Germinal center (tissue), 1 donor: ENCODE measurements around the gene FRMD8.
A peak's percentile ranks its signal among the peaks of the same experiment; 100 is the strongest.

Experiments used
- DNase-seq: peaks from one replicate; pipeline ENCODE4 v3.0.0; 2012; ENCODE audit warnings: mixed read lengths, low spot score

Gene FRMD8

GRCh38 chr11:65376138-65376713, 10.2 kb upstream of the FRMD8 start:
- DNase-seq = no peak

- no peak for DNase-seq
Observed at GRCh38 chr11:65377036-65377435, 9.4 kb upstream of the FRMD8 start.

- DNase-seq = no peak
Observed at GRCh38 chr11:65377777-65378176, 8.7 kb upstream of the FRMD8 start.

GRCh38 chr11:65378208-65378927, 8.1 kb upstream of the FRMD8 start:
- DNase-seq = no peak

DNA sequence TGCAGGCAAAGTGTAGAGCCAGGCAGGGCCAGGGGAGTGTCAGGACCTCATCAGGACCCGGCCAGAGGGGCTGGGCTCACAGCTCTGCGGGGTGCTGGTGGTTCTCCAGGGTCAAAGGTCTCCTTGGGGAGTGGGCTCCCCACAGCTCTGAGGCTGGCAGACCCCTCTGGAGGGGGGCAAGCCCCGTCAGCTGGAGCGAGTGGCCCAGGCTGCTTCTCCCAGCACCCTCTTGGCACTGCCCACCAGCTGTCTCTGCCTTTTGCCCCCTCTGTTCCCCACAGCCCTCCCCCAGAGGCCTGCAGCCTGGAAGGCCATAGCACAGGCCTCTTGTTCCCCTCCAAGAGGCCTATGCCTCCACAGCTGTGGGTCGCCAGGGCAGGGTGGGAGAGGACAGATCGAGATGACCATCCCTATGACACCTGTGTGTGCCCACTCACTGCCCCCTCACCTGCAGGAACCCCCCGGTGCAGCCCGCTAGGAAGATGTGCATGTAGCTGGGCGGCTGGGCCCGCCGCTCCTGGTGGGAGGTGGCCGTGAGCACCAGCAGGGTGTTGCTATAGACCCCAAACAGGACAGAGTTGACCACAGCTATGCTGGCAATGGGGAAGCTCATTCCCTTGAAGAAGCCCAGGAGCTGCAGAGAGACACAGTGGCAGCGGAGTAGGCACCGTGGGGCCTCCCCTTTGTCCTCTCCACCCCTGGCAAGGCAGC, 7.4 kb upstream of the FRMD8 start:
- DNase-seq = no peak

DNA sequence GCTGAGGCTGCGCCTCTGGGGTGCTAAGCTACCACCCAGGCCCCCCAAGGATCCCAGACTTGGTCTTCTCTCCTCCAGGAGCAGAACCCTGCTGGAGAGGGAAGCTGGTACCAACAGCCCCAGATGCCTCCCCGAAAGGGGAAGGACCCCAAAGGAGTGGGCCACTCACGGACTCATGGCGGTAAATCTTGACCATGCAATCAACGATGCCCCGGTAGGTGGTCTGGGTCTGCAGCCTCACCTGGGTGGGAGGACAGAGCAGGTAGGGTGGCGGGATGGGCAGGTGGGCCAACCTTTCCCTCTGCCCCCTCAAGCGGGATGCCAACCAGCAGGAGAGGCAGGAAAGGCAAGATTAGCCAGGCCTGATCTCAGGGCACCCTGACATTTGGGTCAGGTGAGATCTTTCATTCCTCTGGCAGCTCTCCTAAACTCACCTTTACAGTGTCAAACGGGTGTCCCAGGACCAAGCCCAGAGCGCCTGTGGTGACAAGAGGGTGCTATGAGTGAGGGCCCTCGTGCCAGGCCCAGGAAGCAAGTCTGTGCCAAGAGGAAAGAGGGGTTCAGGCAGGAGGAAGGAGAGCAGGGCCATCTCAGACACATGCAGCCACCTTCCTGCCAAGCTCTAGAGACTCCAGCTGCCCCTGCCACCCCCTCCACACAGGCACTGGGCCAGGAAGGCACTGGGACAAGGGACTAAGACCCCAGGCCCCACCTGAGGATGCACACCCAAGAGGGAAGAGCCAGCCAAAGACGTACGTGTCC, 6.6 kb upstream of the FRMD8 start:
- DNase-seq = no peak

DNA sequence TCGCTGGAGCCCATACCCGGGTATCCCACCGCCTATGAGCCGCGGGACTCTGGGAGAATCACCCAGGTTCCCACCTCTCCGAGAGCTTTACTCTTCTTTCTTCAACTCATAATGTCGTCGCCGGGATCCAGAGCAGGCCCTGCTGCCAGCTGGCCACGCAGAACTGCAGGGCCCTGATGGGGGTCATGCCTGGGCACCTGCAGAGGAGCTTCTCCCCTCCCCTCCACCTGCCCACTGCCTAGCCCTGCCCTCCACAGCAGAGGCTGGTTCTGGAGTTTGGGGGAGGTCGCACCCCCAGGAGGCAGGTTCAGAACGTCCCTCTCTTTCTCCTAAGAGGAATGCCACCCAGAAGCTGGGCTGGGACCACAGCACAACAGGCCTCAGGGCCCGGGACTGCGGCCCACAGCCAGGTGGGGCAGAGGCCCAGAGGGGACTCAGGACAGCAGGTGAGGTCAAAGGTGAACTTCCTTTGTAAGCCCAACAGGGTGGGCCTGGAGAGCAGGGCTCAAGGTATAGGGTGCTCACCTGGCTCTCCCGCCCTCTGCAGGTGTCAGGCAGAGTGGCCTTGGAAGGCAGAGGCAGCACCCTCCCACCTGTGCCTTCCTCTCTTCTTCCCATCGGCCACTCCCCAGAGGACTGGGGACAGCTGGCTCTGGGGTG, 5.8 kb upstream of the FRMD8 start:
- DNase-seq = no peak

GRCh38 chr11:65381716-65382032, 4.8 kb upstream of the FRMD8 start:
- no peak for DNase-seq

GRCh38 chr11:65382033-65382803, 4.2 kb upstream of the FRMD8 start, which contains the start of gene SLC25A45:
TSS of gene SLC25A45 (minus strand) at chr11:65382646. CDS start at chr11:65381951, 695 bp downstream.
- peak; percentile 75 for DNase-seq

DNA sequence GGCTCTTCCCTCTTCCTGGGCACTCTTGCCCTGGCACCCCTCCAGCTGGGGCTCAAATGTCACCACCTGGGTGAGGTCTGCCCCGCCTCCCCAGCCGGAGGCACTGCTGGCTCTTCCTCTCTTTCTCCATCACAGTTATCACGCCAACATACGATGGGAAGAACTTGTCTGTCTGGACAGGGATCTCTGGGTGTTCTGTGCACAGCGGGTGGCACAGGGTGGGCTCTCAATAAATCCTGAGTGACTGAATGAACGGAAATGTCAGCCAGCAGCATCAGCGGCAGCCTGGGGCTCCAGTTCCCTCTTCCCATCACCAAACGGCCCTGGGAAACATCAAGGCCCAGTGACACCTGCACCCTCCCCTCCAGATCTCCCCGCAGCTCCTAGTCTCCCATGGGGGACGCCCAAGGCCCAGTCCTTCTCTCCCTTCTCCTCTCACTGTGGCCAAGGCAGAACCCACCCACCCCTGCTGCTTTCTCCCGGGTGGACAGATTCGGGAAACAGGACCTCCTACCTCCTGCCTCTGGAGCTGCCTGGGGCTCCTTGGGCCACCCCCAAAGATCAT, 3.6 kb upstream of the FRMD8 start:
- DNase-seq = no peak

DNA sequence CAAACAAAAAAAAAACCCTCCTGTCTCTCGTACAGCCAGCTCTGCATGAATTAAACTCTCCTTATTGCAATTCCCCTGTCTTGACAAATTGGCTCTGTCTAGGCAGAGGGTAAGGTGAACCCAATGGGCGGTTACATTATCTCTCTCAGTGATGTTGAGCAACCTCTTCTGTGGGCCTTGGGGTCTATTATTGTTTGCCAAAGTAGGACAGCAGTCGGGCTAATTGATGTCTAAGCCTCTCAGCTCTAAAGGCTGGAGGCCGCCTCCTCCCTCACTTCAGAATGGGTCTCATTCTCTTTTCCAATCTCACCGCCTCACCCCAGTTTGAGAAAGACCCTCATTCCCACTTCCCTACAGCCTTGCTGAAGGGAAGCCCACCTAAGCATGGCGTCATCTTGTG, 2.7 kb upstream of the FRMD8 start:
- no peak for DNase-seq

GRCh38 chr11:65384301-65384889, 2.0 kb upstream of the FRMD8 start:
- DNase-seq = no peak

DNA sequence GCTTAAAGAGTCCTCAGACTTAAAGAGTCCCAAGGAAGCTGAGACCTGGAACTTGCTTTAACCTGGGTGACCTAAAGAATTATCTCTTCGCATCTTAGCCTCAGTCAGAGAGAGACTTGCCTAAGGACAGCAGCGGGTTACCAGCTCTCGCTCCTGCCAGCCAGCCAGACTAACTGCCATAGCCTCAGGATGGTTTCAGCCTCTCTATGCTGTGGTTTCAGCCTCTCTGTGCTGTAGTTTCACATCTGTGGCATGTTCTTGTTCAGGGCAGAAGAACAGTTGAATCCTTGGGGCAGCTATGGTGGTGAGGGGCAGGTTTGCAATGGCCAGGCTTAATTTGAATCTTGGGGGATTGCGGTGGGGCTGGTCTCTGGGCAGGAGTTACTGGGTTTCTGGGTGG, 2.3 kb downstream of the FRMD8 start:
- no peak for DNase-seq

DNA sequence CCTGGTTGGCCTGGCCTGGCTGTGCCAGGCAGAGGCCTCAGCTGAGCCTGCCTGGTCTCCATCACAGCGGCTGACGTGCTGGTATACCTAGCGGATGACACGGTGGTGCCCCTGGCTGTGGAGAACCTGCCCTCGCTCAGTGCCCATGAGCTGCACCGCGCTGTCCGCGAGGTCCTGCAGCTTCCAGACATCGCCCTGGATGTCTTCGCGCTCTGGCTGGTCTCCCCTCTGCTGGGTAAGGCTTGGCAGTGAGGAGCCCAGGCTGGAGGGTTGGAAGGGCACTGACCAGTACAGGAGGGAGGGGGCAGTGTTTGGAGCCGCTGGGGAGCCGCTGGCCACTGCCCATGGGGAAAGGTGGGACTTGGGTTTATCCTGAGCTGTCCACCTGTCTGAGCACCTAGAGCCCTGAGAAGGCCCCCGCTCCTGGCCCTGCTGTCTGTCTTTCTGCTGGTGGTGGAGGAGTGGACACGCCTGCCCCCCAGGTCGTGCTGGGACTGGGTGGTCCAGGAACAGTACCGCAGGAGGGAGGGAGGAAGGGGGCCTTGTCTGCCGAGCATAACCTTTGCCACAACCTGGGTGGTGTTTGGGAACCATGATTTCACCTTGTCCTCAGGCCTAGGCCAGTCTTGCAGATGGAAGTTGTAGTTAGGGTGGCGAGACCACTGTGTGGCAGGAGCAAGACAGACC, 3.0 kb downstream of the FRMD8 start:
- no peak for DNase-seq

GRCh38 chr11:65390099-65390941, 3.9 kb downstream of the FRMD8 start:
- no peak for DNase-seq

- DNase-seq = no peak
Observed at GRCh38 chr11:65390996-65391395, 4.6 kb downstream of the FRMD8 start.

GRCh38 chr11:65392186-65392829, 5.9 kb downstream of the FRMD8 start:
- DNase-seq = no peak

GRCh38 chr11:65392899-65393298, 6.5 kb downstream of the FRMD8 start:
- no peak for DNase-seq
